Kidney (tissue), 14 donors: ENCODE results near the gene FTCD. TPM values are rescaled to one million over a fixed set of nuclear protein-coding genes. Genes with fewer than 3 reads are reported as not detected.
"Not testable (repeated sequence)": the region's sequence is repeated elsewhere in the genome, so short reads cannot be mapped to it uniquely, and the experiment has no call there.

Source experiments
- DNase-seq, 5 donors: peaks; one replicate each; pipeline ENCODE4 v3.0.0-alpha.2; 2013 to 2020
- FAIRE-seq: peaks from 2 replicates; lab custom pipeline; 2012; peaks lifted over from hg19 to GRCh38; lab: Jason Lieb, UNC
- H3K27ac ChIP-seq, 2 donors: one replicate each; pipeline ENCODE4 v1.7.0; 2013; ENCODE audit warnings: low read depth in 2 of 2, low read length in 2 of 2, inconsistent platforms in 1 of 2
- H3K27me3 ChIP-seq: one replicate; pipeline ENCODE4 v1.7.1; 2013; ENCODE audit warnings: low read length, inconsistent platforms; ENCODE audit not compliant: control insufficient read depth, insufficient read depth
- H3K36me3 ChIP-seq, 3 donors: one replicate each; pipeline versions ENCODE4 v1.7.0 to v1.7.1; 2013; ENCODE audit warnings: low read length in 3 of 3, control low read depth in 1 of 3, inconsistent platforms in 1 of 3; ENCODE audit not compliant: insufficient read depth in 3 of 3, control insufficient read depth in 2 of 3
- H3K4me1 ChIP-seq, 3 donors: one replicate each; pipeline versions ENCODE4 v1.7.0 to v1.7.1; 2013; ENCODE audit warnings: low read length in 3 of 3, inconsistent platforms in 1 of 3, low read depth in 1 of 3; ENCODE audit not compliant: control insufficient read depth in 2 of 3, insufficient read depth in 2 of 3
- H3K4me3 ChIP-seq, 3 donors: one replicate each; pipeline versions ENCODE4 v1.7.0 to v1.8.1; 2013; ENCODE audit warnings: low read length in 3 of 3, control low read depth in 1 of 3, inconsistent platforms in 1 of 3
- H3K9ac ChIP-seq, 3 donors: one replicate each; pipeline versions ENCODE4 v1.7.0 to v1.7.1; 2013; ENCODE audit warnings: low read length in 3 of 3, control low read depth in 1 of 3, inconsistent platforms in 1 of 3
- H3K9me3 ChIP-seq, 3 donors: one replicate each; pipeline versions ENCODE4 v1.7.0 to v1.7.1; 2013; ENCODE audit warnings: low read length in 3 of 3, control low read depth in 1 of 3, inconsistent platforms in 1 of 3; ENCODE audit not compliant: control insufficient read depth in 2 of 3, insufficient read depth in 1 of 3
- intact Hi-C: fragments of 100-400 bp; cut with DNase I; formaldehyde crosslinking; loops from one replicate; pipeline ENCODE4 v1.11.1; 2022
- polyA plus RNA-seq: library from polyadenylated mRNA; stranded (reverse); fragments of 350-450 nt; fragmentation: Illumina TruSeq; extraction: RNeasy Lipid Tissue Mini Kit (QIAGEN cat#74804); gene quantifications from one replicate; pipeline ENCODE4 v1.2.3, GENCODE V29; 2014; ENCODE audit warnings: low read depth, low replicate concordance; ENCODE audit not compliant: insufficient read depth
- total RNA-seq: library from RNA; stranded (reverse); fragmentation: NEBNext Ultra II Directional; extraction: Animal tissue kit (Norgen Biotek cat#: 25700); gene quantifications from one replicate; pipeline ENCODE4 v1.2.1, GENCODE V29; 2021
- TF ChIP-seq, protein P1 (sequence below): IDR thresholded peaks from 3 replicates; pipeline ENCODE4 v1.5.1; 2012; ENCODE audit warnings: mild to moderate bottlenecking, moderate library complexity, borderline replicate concordance; ENCODE audit not compliant: insufficient read depth; ENCODE audit errors: extremely low read depth
- donor health status: control.
- donor health status: control.
- donor health status: control.
- donor health status: control.
- donor health status: control.
- donor health status: DM: yes; HTN: yes; CAD: no.
- donor health status: Normal renal cell carcinoma (clear cell type).

The FTCD gene
- total and polyA plus RNA-seq, 2 donors from 2014 or later, result 51.6 to 273 TPM

DNA sequence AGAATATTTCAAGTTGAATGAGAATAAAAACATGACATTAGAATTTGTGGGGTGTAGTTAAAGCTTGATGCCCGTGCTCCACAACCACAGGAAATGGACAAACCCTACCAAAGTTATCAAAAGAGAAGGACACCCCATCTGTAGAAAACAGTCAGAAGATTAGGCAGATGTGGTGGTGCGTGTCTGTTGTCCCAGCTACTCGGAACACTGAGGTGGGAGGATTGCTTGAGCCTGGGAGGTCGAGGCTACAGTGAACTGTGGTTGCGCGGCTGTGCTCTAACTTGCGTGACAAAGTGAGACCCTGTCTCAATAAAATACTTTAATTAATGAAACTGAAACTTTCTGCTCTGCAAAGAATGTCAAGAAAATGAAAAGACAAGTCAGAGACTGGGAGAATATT is 30.3 kb upstream of the FTCD start:
- DNase-seq (peak; percentile 40 to 76 (median 62)), FAIRE-seq (no peak)
- Histone ChIP-seq H3K9ac (peak overlapping the region in 1 of 3 donors; percentile 23), H3K4me3 (peak overlapping the region in 2 of 3 donors; percentile 33 to 87), H3K36me3 (no peaks in the 10 kb centered on the region), H3K9me3 (no peaks in the 10 kb centered on the region), H3K27me3 (no peaks in the 10 kb centered on the region), H3K4me1 (peaks cover 0 to 4% (median 0%) of the 10 kb centered on the region in 3 donors), H3K27ac (no peak overlapping the region)
- intact Hi-C loops, result no loop called here
- TF ChIP-seq, protein P1, sequence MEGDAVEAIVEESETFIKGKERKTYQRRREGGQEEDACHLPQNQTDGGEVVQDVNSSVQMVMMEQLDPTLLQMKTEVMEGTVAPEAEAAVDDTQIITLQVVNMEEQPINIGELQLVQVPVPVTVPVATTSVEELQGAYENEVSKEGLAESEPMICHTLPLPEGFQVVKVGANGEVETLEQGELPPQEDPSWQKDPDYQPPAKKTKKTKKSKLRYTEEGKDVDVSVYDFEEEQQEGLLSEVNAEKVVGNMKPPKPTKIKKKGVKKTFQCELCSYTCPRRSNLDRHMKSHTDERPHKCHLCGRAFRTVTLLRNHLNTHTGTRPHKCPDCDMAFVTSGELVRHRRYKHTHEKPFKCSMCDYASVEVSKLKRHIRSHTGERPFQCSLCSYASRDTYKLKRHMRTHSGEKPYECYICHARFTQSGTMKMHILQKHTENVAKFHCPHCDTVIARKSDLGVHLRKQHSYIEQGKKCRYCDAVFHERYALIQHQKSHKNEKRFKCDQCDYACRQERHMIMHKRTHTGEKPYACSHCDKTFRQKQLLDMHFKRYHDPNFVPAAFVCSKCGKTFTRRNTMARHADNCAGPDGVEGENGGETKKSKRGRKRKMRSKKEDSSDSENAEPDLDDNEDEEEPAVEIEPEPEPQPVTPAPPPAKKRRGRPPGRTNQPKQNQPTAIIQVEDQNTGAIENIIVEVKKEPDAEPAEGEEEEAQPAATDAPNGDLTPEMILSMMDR, result no peak

DNA sequence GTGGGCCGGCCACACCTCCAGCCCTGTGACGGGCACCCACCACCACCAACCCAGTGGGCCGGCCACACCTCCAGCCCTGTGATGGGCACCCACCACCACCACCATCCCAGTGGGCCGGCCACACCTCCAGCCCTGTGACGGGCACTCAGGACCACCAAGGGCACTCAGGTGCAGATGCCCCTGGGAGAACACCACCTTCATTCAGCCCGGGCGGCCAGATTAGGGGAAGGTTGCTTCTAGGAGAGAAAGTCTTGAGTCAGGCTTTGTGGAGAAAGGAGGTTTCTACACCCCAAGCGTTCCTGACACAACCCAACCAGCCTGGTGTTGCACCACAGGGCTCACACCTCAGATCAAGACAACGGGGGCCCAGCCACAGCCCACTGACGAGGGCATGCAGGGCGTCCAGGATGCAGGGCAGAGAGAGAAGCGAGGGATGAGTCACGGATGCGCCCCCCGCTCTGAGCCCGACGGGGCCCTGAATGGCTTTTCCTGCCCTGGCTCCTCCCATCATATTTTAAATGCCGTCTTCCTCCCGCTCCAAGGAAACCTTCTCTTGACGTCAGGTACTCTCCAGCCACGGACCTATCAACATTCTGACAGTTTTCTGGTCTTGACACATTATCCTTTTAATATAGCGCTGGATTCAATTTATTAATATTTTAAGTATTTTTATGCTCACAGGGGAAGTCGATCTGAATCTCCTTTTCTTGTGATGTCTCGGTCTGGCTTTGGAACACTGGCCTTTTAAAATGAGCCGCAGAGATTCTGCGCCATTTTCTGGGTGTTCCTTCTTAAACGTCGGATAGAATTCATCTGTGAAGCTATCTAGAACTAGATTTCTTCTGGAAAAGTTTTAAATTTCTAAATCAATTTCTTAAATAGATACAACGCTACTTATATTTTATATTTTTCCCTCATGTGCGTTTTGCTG is 29.5 kb upstream of the FTCD start:
- H3K4me3 ChIP-seq, result peak overlapping the region; percentile 76 to 87 (median 76)
- no peaks in the 10 kb centered on the region for H3K27me3 ChIP-seq
- no peaks in the 10 kb centered on the region for H3K36me3 ChIP-seq
- H3K9ac ChIP-seq, result peak overlapping the region in 2 of 3 donors; percentile 69 to 73
- intact Hi-C loops, result no loop called here
- H3K9me3 ChIP-seq, result no peaks in the 10 kb centered on the region
- peaks cover 0 to 4% (median 0%) of the 10 kb centered on the region in 3 donors for H3K4me1 ChIP-seq
- DNase-seq (peak; percentile 84 to 96 (median 89)), FAIRE-seq (no peak)
- H3K27ac ChIP-seq, result peak overlapping the region; percentile 72 to 90
- TF ChIP-seq, protein P1, result no peak

DNA sequence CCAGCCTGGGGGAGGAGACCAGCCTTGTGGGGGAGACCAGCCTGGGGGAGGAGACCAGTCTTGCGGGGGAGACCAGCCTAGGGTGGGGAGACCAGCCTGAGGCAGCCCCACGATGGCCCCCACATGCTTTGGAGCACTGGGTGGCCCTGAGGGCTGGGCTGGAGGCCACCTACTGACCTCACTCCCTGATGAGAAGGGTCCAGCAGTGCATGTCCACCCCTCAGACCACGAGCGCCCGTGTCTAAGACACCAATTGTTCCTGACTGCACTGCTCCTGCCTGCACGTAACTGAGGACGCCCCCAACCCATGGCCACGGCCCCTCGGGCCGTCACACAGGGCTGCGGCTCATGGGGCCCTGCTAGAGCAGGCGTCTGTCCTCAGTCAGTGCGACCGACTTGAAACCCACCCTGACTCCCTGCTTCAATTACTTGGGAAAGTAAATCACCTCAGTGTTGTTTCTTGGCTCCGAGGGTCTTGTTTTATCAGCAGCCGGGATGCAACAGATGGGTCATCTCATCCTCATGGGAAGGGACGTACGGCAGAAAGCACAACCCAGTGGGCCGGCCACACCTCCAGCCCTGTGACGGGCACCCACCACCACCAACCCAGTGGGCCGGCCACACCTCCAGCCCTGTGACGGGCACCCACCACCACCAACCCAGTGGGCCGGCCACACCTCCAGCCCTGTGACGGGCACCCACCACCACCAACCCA is 28.7 kb upstream of the FTCD start, which contains the start of gene SPATC1L:
Gene SPATC1L (minus strand): TSS at position 550 of the 715 bp plus-strand sequence. CDS start 1,643 bp downstream, outside the sequence.
- TF ChIP-seq, protein P1, result no peak
- Histone ChIP-seq H3K27ac (peak within 1 kb of the TSS; percentile 72 to 90), H3K4me1 (peaks cover 0 to 4% (median 0%) of the 10 kb centered on the region in 3 donors), H3K4me3 (peak within 1 kb of the TSS; percentile 82 to 91 (median 87)), H3K9me3 (no peaks in the 10 kb centered on the region), H3K36me3 (no peaks in the 10 kb centered on the region), H3K9ac (peak within 1 kb of the TSS; percentile 3 to 82 (median 69)), H3K27me3 (no peaks in the 10 kb centered on the region)
- intact Hi-C loops, result no loop called here
- DNase-seq (peak; percentile 83 to 96 (median 90)), FAIRE-seq (no peak)

- H3K27ac ChIP-seq, H3K9me3 ChIP-seq, FAIRE-seq, H3K9ac ChIP-seq, H3K36me3 ChIP-seq, H3K4me1 ChIP-seq, intact Hi-C loops, H3K27me3 ChIP-seq, H3K4me3 ChIP-seq: not testable (repeated sequence)
- DNase-seq, result peak in 1 of 5 donors; percentile 29
These were observed 28.0 kb upstream of the FTCD start for GRCh38 chr21:46183337-46183909.
